SK-N-SH treated with all-trans-retinoic acid at 6 μM for 48 hours (cell line): Measurements from ENCODE around the gene IQSEC1.
"Not testable (repeated sequence)": the region's sequence is repeated elsewhere in the genome, so short reads cannot be mapped to it uniquely, and the experiment has no call there.

Source experiments
- ATAC-seq: fragments of 200-7000 bp; cut with Tn5 transposase; 3 replicates; pipeline ENCODE4 v1.9.1; 2020; ENCODE audit warnings: mild to moderate bottlenecking, moderate library complexity
- ARNTL ChIP-seq: fragments of 450-650 bp; formaldehyde crosslinking; IDR thresholded peaks from 2 replicates; pipeline ENCODE4 v1.5.0; 2020; ENCODE audit warnings: low read depth, mild to moderate bottlenecking, moderate library complexity, borderline replicate concordance
- CSDC2 ChIP-seq: fragments of 250-450 bp; sonication (Bioruptor Pico); IDR thresholded peaks from 2 replicates; pipeline ENCODE4 v1.5.0; 2020; ENCODE audit warnings: mild to moderate bottlenecking, moderate library complexity
- ESRRG ChIP-seq: fragments of 250-450 bp; sonication (Bioruptor Pico); IDR thresholded peaks from 2 replicates; pipeline ENCODE4 v1.6.1; 2021; ENCODE audit warnings: mild to moderate bottlenecking
- GLIS3 ChIP-seq: fragments of 250-450 bp; sonication (Bioruptor Pico); IDR thresholded peaks from 2 replicates; pipeline ENCODE4 v1.5.0; 2020; ENCODE audit warnings: mild to moderate bottlenecking, moderate library complexity
- ISL1 ChIP-seq: fragments of 250-450 bp; sonication (Bioruptor Pico); IDR thresholded peaks from 2 replicates; pipeline ENCODE4 v2.1.2; 2022; ENCODE audit warnings: mild to moderate bottlenecking, moderate library complexity
- OSR1 ChIP-seq: fragments of 250-450 bp; sonication (Bioruptor Pico); IDR thresholded peaks from 2 replicates; pipeline ENCODE4 v1.8.0; 2022; ENCODE audit warnings: moderate library complexity, mild to moderate bottlenecking, inconsistent platforms
- PPARA ChIP-seq: fragments of 250-450 bp; sonication (Bioruptor Pico); IDR thresholded peaks from 2 replicates; pipeline ENCODE4 v1.5.0; 2020; ENCODE audit warnings: mild to moderate bottlenecking, borderline replicate concordance
- RARB ChIP-seq: fragments of 250-450 bp; sonication (Bioruptor Pico); IDR thresholded peaks from 2 replicates; pipeline ENCODE4 v1.8.0; 2021; ENCODE audit warnings: mild to moderate bottlenecking, moderate library complexity
- TCF4 ChIP-seq: fragments of 250-450 bp; sonication (Bioruptor Pico); IDR thresholded peaks from 2 replicates; pipeline ENCODE4 v1.8.0; 2021; ENCODE audit warnings: mild to moderate bottlenecking, moderate library complexity, borderline replicate concordance
- TOX ChIP-seq: fragments of 250-450 bp; sonication (Bioruptor Pico); IDR thresholded peaks from 2 replicates; pipeline ENCODE4 v1.8.0; 2021; ENCODE audit warnings: mild to moderate bottlenecking, moderate library complexity, borderline replicate concordance
- ZC3H10 ChIP-seq: fragments of 250-450 bp; sonication (Bioruptor Pico); IDR thresholded peaks from 2 replicates; pipeline ENCODE4 v1.5.1; 2021; ENCODE audit warnings: mild to moderate bottlenecking, moderate library complexity
- ZFP3 ChIP-seq: fragments of 250-450 bp; sonication (Bioruptor Pico); IDR thresholded peaks from 2 replicates; pipeline ENCODE4 v1.5.0; 2020; ENCODE audit warnings: mild to moderate bottlenecking, moderate library complexity
- ZNF565 ChIP-seq: fragments of 450-650 bp; formaldehyde crosslinking; conservative IDR thresholded peaks from 2 replicates; pipeline ENCODE4 v1.5.0; 2020; ENCODE audit warnings: low read depth, mild to moderate bottlenecking, moderate library complexity
- ZNF70 ChIP-seq: fragments of 450-650 bp; formaldehyde crosslinking; IDR thresholded peaks from 2 replicates; pipeline ENCODE4 v1.5.0; 2020; ENCODE audit warnings: mild to moderate bottlenecking, moderate library complexity
- ZNF8 ChIP-seq: fragments of 450-650 bp; formaldehyde crosslinking; IDR thresholded peaks from 2 replicates; pipeline ENCODE4 v1.5.0; 2020; ENCODE audit warnings: mild to moderate bottlenecking, moderate library complexity
- TF ChIP-seq, protein P1 (sequence below): fragments of 250-450 bp; sonication (Bioruptor Pico); IDR thresholded peaks from 2 replicates; pipeline ENCODE4 v1.5.0; 2020; ENCODE audit warnings: mild to moderate bottlenecking, moderate library complexity
- TF ChIP-seq, protein P2 (sequence below): fragments of 250-450 bp; sonication (Bioruptor Pico); IDR thresholded peaks from 2 replicates; pipeline ENCODE4 v1.5.1; 2020; ENCODE audit warnings: low read depth, mild to moderate bottlenecking, moderate library complexity
- TF ChIP-seq, protein P3 (sequence below): fragments of 250-450 bp; sonication (Bioruptor Pico); IDR thresholded peaks from 2 replicates; pipeline ENCODE4 v1.8.0; 2021; ENCODE audit warnings: low read depth, mild to moderate bottlenecking, moderate library complexity, borderline replicate concordance

The IQSEC1 gene

DNA sequence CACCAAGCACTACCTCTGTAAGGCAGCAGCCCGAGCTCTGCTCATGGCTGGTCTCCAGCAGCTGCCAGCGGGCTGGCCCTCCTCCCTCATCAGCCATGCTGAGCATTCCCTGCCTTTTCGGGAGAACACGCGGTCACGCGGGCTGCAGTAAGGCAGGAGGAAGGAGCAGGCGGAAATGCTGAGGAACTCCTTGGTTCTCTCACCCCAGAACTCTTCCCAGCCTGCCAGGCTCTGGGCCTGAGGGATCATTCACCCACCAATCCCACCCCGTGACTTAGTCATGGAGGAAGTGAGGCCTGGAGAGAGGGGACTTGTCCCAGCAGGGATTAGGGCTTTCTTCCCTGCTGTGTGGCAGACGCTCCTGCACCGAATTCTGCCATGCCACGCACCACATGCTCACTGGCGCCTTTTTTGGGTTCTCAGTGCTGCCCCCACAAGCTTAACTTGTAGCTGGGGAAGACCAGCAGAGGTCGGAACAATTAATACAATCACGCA lies 189.0 kb downstream of the IQSEC1 start:
- no peak for TF ChIP-seq TOX (CRISPR knock-in tag)
- TF ChIP-seq, all 23 proteins: peak for 0
- no peak for ATAC-seq

DNA sequence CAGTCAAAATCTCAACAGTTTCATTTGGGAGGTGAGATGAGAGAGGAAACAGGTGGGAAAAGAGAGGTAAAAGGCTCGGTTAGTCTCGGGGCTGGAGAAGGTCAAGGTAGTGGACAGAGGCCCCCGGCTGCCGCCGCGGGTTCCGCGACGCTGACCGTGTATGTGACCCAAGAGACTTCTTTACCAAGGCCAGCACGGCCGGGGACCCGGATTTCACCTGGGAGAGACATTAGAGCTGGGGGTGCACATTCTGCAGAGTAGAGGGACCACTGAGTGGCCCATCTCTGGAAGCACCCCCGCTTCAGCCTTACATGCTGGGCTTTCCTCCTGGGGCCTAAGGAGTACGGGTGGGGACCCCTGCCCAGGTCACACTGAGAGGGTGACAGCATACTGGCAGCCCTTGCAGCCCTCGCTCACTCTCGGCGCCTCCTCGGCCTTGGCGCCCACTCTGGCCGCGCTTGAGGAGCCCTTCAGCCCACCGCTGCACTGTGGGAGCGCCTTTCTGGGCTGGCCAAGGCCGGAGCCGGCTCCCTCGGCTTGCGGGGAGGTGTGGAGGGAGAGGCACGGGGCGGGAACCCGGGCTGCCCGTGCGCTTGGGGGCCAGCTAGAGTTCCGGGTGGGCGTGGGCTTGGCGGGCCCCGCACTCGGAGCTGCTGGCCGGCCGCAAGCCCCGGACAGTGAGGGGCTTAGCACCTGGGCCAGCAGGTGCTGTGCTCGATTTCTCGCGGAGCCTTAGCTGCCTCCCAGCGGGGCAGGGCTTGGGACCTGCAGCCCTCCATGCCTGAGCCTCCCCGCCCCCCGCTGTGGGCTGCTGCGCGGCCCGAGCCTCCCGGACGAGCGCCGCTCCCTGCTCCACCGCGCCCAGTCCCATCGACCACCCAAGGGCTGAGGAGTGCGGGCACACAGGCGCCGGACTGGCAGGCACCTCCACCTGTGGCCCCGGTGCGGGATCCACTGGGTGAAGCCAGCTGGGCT lies 190.6 kb downstream of the IQSEC1 start:
- ATAC-seq = no peak
- no peak for TF ChIP-seq GLIS3 (CRISPR knock-in tag)
- TF ChIP-seq, protein P1, sequence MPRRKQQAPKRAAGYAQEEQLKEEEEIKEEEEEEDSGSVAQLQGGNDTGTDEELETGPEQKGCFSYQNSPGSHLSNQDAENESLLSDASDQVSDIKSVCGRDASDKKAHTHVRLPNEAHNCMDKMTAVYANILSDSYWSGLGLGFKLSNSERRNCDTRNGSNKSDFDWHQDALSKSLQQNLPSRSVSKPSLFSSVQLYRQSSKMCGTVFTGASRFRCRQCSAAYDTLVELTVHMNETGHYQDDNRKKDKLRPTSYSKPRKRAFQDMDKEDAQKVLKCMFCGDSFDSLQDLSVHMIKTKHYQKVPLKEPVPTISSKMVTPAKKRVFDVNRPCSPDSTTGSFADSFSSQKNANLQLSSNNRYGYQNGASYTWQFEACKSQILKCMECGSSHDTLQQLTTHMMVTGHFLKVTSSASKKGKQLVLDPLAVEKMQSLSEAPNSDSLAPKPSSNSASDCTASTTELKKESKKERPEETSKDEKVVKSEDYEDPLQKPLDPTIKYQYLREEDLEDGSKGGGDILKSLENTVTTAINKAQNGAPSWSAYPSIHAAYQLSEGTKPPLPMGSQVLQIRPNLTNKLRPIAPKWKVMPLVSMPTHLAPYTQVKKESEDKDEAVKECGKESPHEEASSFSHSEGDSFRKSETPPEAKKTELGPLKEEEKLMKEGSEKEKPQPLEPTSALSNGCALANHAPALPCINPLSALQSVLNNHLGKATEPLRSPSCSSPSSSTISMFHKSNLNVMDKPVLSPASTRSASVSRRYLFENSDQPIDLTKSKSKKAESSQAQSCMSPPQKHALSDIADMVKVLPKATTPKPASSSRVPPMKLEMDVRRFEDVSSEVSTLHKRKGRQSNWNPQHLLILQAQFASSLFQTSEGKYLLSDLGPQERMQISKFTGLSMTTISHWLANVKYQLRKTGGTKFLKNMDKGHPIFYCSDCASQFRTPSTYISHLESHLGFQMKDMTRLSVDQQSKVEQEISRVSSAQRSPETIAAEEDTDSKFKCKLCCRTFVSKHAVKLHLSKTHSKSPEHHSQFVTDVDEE (CRISPR knock-in tag) = no peak
- TF ChIP-seq ZC3H10 = no peak
- no peak for TF ChIP-seq ESRRG (CRISPR knock-in tag)
- no peak for TF ChIP-seq TCF4 (CRISPR knock-in tag)
- no peak for TF ChIP-seq ARNTL (CRISPR knock-in tag)
- no peak for TF ChIP-seq ZNF70 (CRISPR knock-in tag)
- no peak for TF ChIP-seq ZNF8 (CRISPR knock-in tag)
- no peak for TF ChIP-seq TOX (CRISPR knock-in tag)
- TF ChIP-seq, protein P2, sequence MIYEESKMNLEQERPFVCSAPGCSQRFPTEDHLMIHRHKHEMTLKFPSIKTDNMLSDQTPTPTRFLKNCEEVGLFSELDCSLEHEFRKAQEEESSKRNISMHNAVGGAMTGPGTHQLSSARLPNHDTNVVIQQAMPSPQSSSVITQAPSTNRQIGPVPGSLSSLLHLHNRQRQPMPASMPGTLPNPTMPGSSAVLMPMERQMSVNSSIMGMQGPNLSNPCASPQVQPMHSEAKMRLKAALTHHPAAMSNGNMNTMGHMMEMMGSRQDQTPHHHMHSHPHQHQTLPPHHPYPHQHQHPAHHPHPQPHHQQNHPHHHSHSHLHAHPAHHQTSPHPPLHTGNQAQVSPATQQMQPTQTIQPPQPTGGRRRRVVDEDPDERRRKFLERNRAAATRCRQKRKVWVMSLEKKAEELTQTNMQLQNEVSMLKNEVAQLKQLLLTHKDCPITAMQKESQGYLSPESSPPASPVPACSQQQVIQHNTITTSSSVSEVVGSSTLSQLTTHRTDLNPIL (CRISPR knock-in tag) = no peak
- no peak for TF ChIP-seq RARB
- no peak for TF ChIP-seq ZNF565 (CRISPR knock-in tag)

DNA sequence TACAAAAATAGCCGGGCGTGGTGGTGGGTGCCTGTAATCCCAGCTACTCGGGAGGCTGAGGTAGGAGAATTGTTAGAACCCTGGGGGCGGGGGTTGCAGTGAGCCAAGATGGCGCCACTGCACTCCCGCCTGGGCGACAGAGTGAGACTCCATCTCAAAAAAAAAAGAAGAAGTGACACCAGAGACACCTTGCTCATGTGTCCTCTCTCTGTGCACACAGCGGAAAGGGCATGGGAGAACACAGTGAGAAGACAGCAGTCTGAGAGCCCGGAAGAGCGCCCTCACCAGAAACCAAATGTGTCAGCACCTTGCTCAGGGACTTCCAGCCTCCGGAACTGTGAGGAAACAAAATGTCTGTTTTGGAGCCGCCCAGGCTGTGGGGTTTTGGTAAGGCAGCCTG lies 191.4 kb downstream of the IQSEC1 start:
- not testable (repeated sequence) for ATAC-seq

DNA sequence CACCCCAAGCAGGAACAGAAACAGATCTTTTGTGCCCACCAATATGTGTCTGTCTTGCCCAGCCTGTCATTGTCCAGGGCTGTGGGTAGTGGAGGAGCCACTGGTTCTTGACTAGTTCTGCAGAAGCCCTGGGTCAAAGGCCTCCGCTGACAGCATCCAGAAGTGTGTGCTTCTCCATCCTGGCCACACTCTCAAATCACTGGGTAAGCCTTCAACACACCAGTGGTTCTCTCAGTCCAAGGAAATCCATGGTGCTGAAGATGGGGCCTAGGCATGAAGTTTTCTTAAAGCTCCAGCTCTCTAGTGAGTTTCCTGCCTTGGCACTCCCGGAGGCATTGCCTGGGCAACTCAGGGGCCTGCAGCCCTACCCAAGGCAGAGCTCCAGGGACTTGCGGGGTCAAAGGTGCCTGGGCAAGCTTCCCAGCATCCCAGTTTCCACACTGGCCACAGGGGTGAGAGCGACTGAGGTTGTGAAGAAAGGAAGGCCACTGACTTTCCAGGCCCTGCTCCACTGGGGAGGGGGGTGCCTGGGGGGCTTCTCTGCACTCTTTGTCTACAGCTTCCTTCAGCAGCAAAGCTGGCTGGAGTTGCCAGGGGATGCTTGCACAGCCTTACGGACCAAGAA lies 193.9 kb downstream of the IQSEC1 start:
- TF ChIP-seq ESRRG (CRISPR knock-in tag) (no peak), TOX (CRISPR knock-in tag) (no peak), OSR1 (CRISPR knock-in tag) (no peak), ZNF70 (CRISPR knock-in tag) (no peak), ZFP3 (CRISPR knock-in tag) (no peak), PPARA (CRISPR knock-in tag) (no peak)
- TF ChIP-seq, protein P2 (CRISPR knock-in tag) = no peak
- ATAC-seq = no peak

DNA sequence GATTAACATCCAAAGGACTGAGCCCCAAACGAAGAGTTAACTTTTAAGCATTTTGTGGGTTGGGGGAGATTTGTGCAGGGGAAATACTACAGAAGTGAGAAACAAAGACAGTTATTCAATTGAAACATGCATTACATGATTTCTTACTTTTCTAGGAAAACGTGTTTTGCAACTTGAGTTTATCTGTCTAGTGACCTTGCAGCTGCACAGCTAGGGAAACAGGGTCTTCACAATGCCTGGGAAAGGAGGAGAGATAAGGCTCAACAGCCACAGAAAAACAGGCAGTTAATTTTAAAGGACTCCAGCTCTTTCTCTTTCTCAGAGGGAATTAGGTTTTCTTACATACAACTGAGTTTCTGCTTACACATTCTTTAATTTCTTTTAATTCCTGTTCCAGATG lies 194.5 kb downstream of the IQSEC1 start:
- ATAC-seq = not testable (repeated sequence)

DNA sequence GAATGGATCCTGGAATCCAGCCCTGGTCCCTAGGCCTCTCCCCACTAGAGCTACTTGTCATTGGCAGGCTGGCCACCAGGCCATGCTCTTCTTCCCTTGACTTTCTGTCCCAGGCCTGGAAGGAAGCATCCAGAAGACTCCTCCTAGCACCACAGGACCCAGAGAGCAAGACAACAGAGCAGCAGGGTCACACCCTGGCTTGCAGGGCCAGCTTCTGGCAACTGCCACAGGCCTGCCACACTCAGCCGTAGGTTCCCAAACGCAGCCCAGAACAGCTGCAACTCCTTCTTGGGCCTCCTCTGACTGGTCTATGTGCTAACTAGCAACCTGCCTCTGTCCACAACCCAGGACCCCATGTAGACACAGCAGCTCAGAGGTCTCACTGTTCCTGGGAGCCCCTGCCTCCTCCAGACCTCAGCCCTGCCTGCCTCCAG lies 195.1 kb downstream of the IQSEC1 start:
- ATAC-seq = no peak

More for the DNA sequence above, 195.1 kb downstream of the IQSEC1 start:
- TF ChIP-seq CSDC2 (no peak), RARB (no peak), TCF4 (CRISPR knock-in tag) (no peak), ARNTL (CRISPR knock-in tag) (no peak), ISL1 (CRISPR knock-in tag) (no peak), PPARA (CRISPR knock-in tag) (no peak), ZNF565 (CRISPR knock-in tag) (no peak)
- TF ChIP-seq, protein P3, sequence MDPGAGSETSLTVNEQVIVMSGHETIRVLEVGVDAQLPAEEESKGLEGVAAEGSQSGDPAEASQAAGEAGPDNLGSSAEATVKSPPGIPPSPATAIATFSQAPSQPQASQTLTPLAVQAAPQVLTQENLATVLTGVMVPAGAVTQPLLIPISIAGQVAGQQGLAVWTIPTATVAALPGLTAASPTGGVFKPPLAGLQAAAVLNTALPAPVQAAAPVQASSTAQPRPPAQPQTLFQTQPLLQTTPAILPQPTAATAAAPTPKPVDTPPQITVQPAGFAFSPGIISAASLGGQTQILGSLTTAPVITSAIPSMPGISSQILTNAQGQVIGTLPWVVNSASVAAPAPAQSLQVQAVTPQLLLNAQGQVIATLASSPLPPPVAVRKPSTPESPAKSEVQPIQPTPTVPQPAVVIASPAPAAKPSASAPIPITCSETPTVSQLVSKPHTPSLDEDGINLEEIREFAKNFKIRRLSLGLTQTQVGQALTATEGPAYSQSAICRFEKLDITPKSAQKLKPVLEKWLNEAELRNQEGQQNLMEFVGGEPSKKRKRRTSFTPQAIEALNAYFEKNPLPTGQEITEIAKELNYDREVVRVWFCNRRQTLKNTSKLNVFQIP = no peak
